Ishikawa (cell line): Measurements from ENCODE around the gene NETO2.

ENCODE experiments used
- CEBPB ChIP-seq: IDR thresholded peaks from 2 replicates; pipeline ENCODE4 v1.6.1; 2012
- CREB1 ChIP-seq: IDR thresholded peaks from 2 replicates; pipeline ENCODE4 v1.6.1; 2012; ENCODE audit warnings: low read depth
- EGR1 ChIP-seq: IDR thresholded peaks from 2 replicates; pipeline ENCODE4 v1.6.1; 2012
- EP300 ChIP-seq: IDR thresholded peaks from 2 replicates; pipeline ENCODE4 v1.6.1; 2012; ENCODE audit warnings: borderline replicate concordance
- FOXM1 ChIP-seq: IDR thresholded peaks from 2 replicates; pipeline ENCODE4 v1.6.1; 2012; ENCODE audit warnings: low read depth, borderline replicate concordance
- MAX ChIP-seq: IDR thresholded peaks from 2 replicates; pipeline ENCODE4 v1.6.1; 2012
- NFIC ChIP-seq: IDR thresholded peaks from 2 replicates; pipeline ENCODE4 v1.6.1; 2012
- RAD21 ChIP-seq: IDR thresholded peaks from 2 replicates; pipeline ENCODE4 v1.6.1; 2012; ENCODE audit warnings: low read depth
- REST ChIP-seq: IDR thresholded peaks from 2 replicates; pipeline ENCODE4 v1.6.1; 2012; ENCODE audit warnings: low read depth, mild to moderate bottlenecking
- TAF1 ChIP-seq: IDR thresholded peaks from 2 replicates; pipeline ENCODE4 v1.6.1; 2012; ENCODE audit warnings: low read depth, mild to moderate bottlenecking
- TCF12 ChIP-seq: IDR thresholded peaks from 2 replicates; pipeline ENCODE4 v1.6.1; 2012; ENCODE audit warnings: low read depth
- TEAD4 ChIP-seq: IDR thresholded peaks from 2 replicates; pipeline ENCODE4 v1.6.1; 2012
- USF1 ChIP-seq: IDR thresholded peaks from 2 replicates; pipeline ENCODE4 v1.6.1; 2012
- YY1 ChIP-seq: IDR thresholded peaks from 2 replicates; pipeline ENCODE4 v1.6.1; 2012; ENCODE audit warnings: low read depth
- ZBTB7A ChIP-seq: IDR thresholded peaks from 2 replicates; pipeline ENCODE4 v1.6.1; 2012; ENCODE audit warnings: low read depth

The NETO2 gene

GRCh38 chr16:47158992-47159391 is 15.2 kb upstream of the NETO2 start:
- no peak for TF ChIP-seq NFIC
- TF ChIP-seq USF1 = no peak
- no peak for TF ChIP-seq TEAD4
- TF ChIP-seq YY1 = no peak
- TF ChIP-seq ZBTB7A = no peak
- TF ChIP-seq MAX = no peak
- no peak for TF ChIP-seq TCF12
- no peak for TF ChIP-seq EGR1
- TF ChIP-seq RAD21 = no peak
- no peak for TF ChIP-seq CREB1
- no peak for TF ChIP-seq CEBPB
- TF ChIP-seq REST = no peak
- TF ChIP-seq EP300 = no peak
- no peak for TF ChIP-seq FOXM1
- TF ChIP-seq TAF1 = no peak

- TF ChIP-seq USF1 (no peak), TEAD4 (no peak), CEBPB (no peak), TCF12 (no peak), YY1 (no peak), MAX (no peak), EP300 (no peak), CREB1 (no peak), FOXM1 (no peak), ZBTB7A (no peak), RAD21 (no peak), TAF1 (no peak), NFIC (no peak), REST (no peak)
Measured at GRCh38 chr16:47156680-47157215, 13.0 kb upstream of the NETO2 start.

GRCh38 chr16:47150067-47150466 is 6.3 kb upstream of the NETO2 start:
- TF ChIP-seq CREB1 (no peak), REST (no peak), TAF1 (no peak), EP300 (no peak), ZBTB7A (no peak), NFIC (no peak), CEBPB (no peak), YY1 (no peak), EGR1 (no peak), MAX (no peak), USF1 (no peak), FOXM1 (no peak), TEAD4 (no peak), TCF12 (no peak), RAD21 (no peak)

GRCh38 chr16:47144559-47144877 is 773 bp upstream of the NETO2 start:
- no peak for TF ChIP-seq USF1
- TF ChIP-seq RAD21 = no peak
- no peak for TF ChIP-seq NFIC
- TF ChIP-seq MAX = no peak
- no peak for TF ChIP-seq FOXM1
